NCI-H1417 treated with DMSO at 0.1 percent for 48 hours (cell line): ENCODE measurements around the gene ZNF132.
"Not testable (repeated sequence)": the region's sequence is repeated elsewhere in the genome, so short reads cannot be mapped to it uniquely, and the experiment has no call there.

Experiments used
- DNase-seq: peaks from one replicate; lab custom pipeline; 2025; lab: John Stamatoyannopoulos, UW

Gene ZNF132

GRCh38 chr19:58439576-58440554 lies at the start of gene ZNF132:
TSS of gene ZNF132 (minus strand) at chr19:58440153. CDS start at chr19:58439821, 332 bp downstream.
- peak; percentile 80 for DNase-seq

- DNase-seq: not testable (repeated sequence)
These were observed 44.4 kb upstream of the ZNF132 start for GRCh38 chr19:58484349-58484748.

- no peak for DNase-seq
These were observed 43.8 kb upstream of the ZNF132 start for GRCh38 chr19:58483776-58484175.

- DNase-seq: no peak
These were observed 42.4 kb upstream of the ZNF132 start for GRCh38 chr19:58482372-58482771.

- no peak for DNase-seq
These were observed 40.9 kb upstream of the ZNF132 start for GRCh38 chr19:58480831-58481230.

GRCh38 chr19:58480481-58480830 lies 40.5 kb upstream of the ZNF132 start:
- no peak for DNase-seq

- DNase-seq: no peak
These were observed 40.0 kb upstream of the ZNF132 start for GRCh38 chr19:58479736-58480480.

- DNase-seq: no peak
These were observed 39.4 kb upstream of the ZNF132 start for GRCh38 chr19:58479303-58479702.

- DNase-seq: no peak
These were observed 37.9 kb upstream of the ZNF132 start for GRCh38 chr19:58477871-58478270.

GRCh38 chr19:58477130-58477529 lies 37.2 kb upstream of the ZNF132 start:
- DNase-seq: no peak

GRCh38 chr19:58476498-58477015 lies 36.6 kb upstream of the ZNF132 start:
- DNase-seq: no peak

GRCh38 chr19:58475714-58476497 lies 36.0 kb upstream of the ZNF132 start, which contains the start of gene ZNF446:
TSS of gene ZNF446 (plus strand) at chr19:58476352. CDS start at chr19:58477219, 867 bp downstream.
- DNase-seq: peak; percentile 80

- no peak for DNase-seq
These were observed 35.2 kb upstream of the ZNF132 start for GRCh38 chr19:58474997-58475713.

- no peak for DNase-seq
These were observed 34.5 kb upstream of the ZNF132 start for GRCh38 chr19:58474291-58474996.

- no peak for DNase-seq
These were observed 33.8 kb upstream of the ZNF132 start for GRCh38 chr19:58473775-58474174.

GRCh38 chr19:58471736-58472135 lies 31.8 kb upstream of the ZNF132 start:
- DNase-seq: no peak

- not testable (repeated sequence) for DNase-seq
These were observed 31.0 kb upstream of the ZNF132 start for GRCh38 chr19:58470837-58471543.

- no peak for DNase-seq
These were observed 29.5 kb upstream of the ZNF132 start for GRCh38 chr19:58469241-58470013.

- DNase-seq: no peak
These were observed 28.4 kb upstream of the ZNF132 start for GRCh38 chr19:58468216-58468839.
